GM12872 (cell line): ENCODE results near the gene UBE2H.

Experiments used
- CTCF ChIP-seq: IDR thresholded peaks from 3 replicates; pipeline ENCODE4 v1.5.1; 2011; ENCODE audit warnings: low read depth, mild to moderate bottlenecking, low read length, moderate library complexity; ENCODE audit not compliant: insufficient read depth

UBE2H gene

GRCh38 chr7:129782818-129783583, 169.8 kb downstream of the UBE2H start:
- TF ChIP-seq CTCF: no peak

GRCh38 chr7:129781928-129782817, 170.6 kb downstream of the UBE2H start:
- TF ChIP-seq CTCF: no peak

GRCh38 chr7:129780974-129781927, 171.5 kb downstream of the UBE2H start:
- TF ChIP-seq CTCF: no peak
